RKO (cell line): ENCODE results near the gene MMUT.
"Not testable (repeated sequence)": the region's sequence is repeated elsewhere in the genome, so short reads cannot be mapped to it uniquely, and the experiment has no call there.

Experiments used
- DNase-seq: peaks from one replicate; pipeline ENCODE4 v3.0.0-alpha.2; 2016; ENCODE audit warnings: low spot score

Gene MMUT

GRCh38 chr6:49423817-49424216 is 39.2 kb downstream of the MMUT start:
- DNase-seq: peak; percentile 29

- no peak for DNase-seq
Observed at GRCh38 chr6:49416195-49416594, 46.9 kb downstream of the MMUT start.

GRCh38 chr6:49415358-49415757 is 47.7 kb downstream of the MMUT start:
- no peak for DNase-seq

- DNase-seq: no peak
Observed at GRCh38 chr6:49410564-49410963, 52.5 kb downstream of the MMUT start.

- peak; percentile 74 for DNase-seq
Observed at GRCh38 chr6:49409951-49410542, 53.0 kb downstream of the MMUT start.

- no peak for DNase-seq
Observed at GRCh38 chr6:49406250-49406970, 56.6 kb downstream of the MMUT start.

GRCh38 chr6:49401063-49401462 is 62.0 kb downstream of the MMUT start:
- DNase-seq: no peak

GRCh38 chr6:49386667-49387508 is 76.2 kb downstream of the MMUT start:
- DNase-seq: not testable (repeated sequence)

GRCh38 chr6:49384904-49385303 is 78.1 kb downstream of the MMUT start:
- no peak for DNase-seq
